HEK293 (cell line): Measurements from ENCODE around the gene CEP41.

Experiments used
- ATF2 ChIP-seq: fragments of 450-650 bp; formaldehyde crosslinking; IDR thresholded peaks from 2 replicates; pipeline ENCODE4 v1.5.1; 2016; ENCODE audit warnings: missing biosample characterization, missing genetic modification characterization, low read depth
- EGR2 ChIP-seq: fragments of 450-650 bp; formaldehyde crosslinking; IDR thresholded peaks from 2 replicates; pipeline ENCODE4 v1.5.1; 2016; ENCODE audit warnings: low read depth, missing biosample characterization, missing genetic modification characterization
- GLI2 ChIP-seq: fragments of 450-650 bp; formaldehyde crosslinking; IDR thresholded peaks from 2 replicates; pipeline ENCODE4; 2017; ENCODE audit warnings: missing biosample characterization, missing genetic modification characterization, low read depth, borderline replicate concordance
- HIC1 ChIP-seq: fragments of 450-650 bp; formaldehyde crosslinking; IDR thresholded peaks from 2 replicates; pipeline ENCODE4 v1.5.1; 2016; ENCODE audit warnings: missing biosample characterization, missing genetic modification characterization
- HOXC10 ChIP-seq: sonication (generic); formaldehyde crosslinking; IDR thresholded peaks from 2 replicates; pipeline ENCODE4 v1.8.1; 2023; ENCODE audit warnings: mild to moderate bottlenecking, missing genetic modification reagents
- MZF1 ChIP-seq: fragments of 450-650 bp; formaldehyde crosslinking; IDR thresholded peaks from 2 replicates; pipeline ENCODE4 v1.5.1; 2017; ENCODE audit warnings: missing biosample characterization, missing genetic modification characterization, borderline replicate concordance
- OVOL3 ChIP-seq: fragments of 450-650 bp; formaldehyde crosslinking; IDR thresholded peaks from 2 replicates; pipeline ENCODE4 v1.5.1; 2016; ENCODE audit warnings: missing biosample characterization, missing genetic modification characterization
- SETDB1 ChIP-seq: IDR thresholded peaks from one replicate; pipeline ENCODE4 v1.6.1; 2017; ENCODE audit warnings: mild to moderate bottlenecking, low read length, moderate library complexity, mixed read lengths; ENCODE audit not compliant: insufficient read length
- TSHZ1 ChIP-seq: fragments of 450-650 bp; formaldehyde crosslinking; IDR thresholded peaks from 2 replicates; pipeline ENCODE4 v1.5.1; 2016; ENCODE audit warnings: missing biosample characterization, missing genetic modification characterization, borderline replicate concordance
- ZBTB7A ChIP-seq: fragments of 450-650 bp; formaldehyde crosslinking; IDR thresholded peaks from 2 replicates; pipeline ENCODE4 v1.5.1; 2016; ENCODE audit warnings: low read depth, missing biosample characterization, missing genetic modification characterization
- ZFP69B ChIP-seq: fragments of 450-650 bp; formaldehyde crosslinking; IDR thresholded peaks from 2 replicates; pipeline ENCODE4 v1.5.1; 2016; ENCODE audit warnings: missing biosample characterization, missing genetic modification characterization
- ZNF114 ChIP-seq: fragments of 450-650 bp; formaldehyde crosslinking; IDR thresholded peaks from 2 replicates; pipeline ENCODE4 v1.5.0; 2017; ENCODE audit warnings: missing biosample characterization, missing genetic modification characterization
- ZNF148 ChIP-seq: fragments of 450-650 bp; formaldehyde crosslinking; IDR thresholded peaks from 2 replicates; pipeline ENCODE4 v1.5.0; 2017; ENCODE audit warnings: missing biosample characterization, missing genetic modification characterization, borderline replicate concordance
- ZNF16 ChIP-seq: fragments of 450-650 bp; formaldehyde crosslinking; IDR thresholded peaks from 2 replicates; pipeline ENCODE4 v1.5.1; 2016; ENCODE audit warnings: low read depth, missing biosample characterization, missing genetic modification characterization
- ZNF19 ChIP-seq: fragments of 450-650 bp; formaldehyde crosslinking; IDR thresholded peaks from 2 replicates; pipeline ENCODE4; 2016; ENCODE audit warnings: missing biosample characterization, missing genetic modification characterization, low read depth
- ZNF302 ChIP-seq: fragments of 450-650 bp; formaldehyde crosslinking; IDR thresholded peaks from 2 replicates; pipeline ENCODE4 v1.5.1; 2016; ENCODE audit warnings: missing biosample characterization, missing genetic modification characterization, low read depth
- ZNF549 ChIP-seq: fragments of 450-650 bp; IDR thresholded peaks from 2 replicates; pipeline ENCODE4 v1.5.1; 2018; ENCODE audit warnings: missing biosample characterization, missing genetic modification characterization, mild to moderate bottlenecking, inconsistent platforms, moderate library complexity
- ZNF610 ChIP-seq: fragments of 450-650 bp; formaldehyde crosslinking; IDR thresholded peaks from 2 replicates; pipeline ENCODE4 v1.5.1; 2016; ENCODE audit warnings: missing biosample characterization, missing genetic modification characterization, borderline replicate concordance
- ZNF629 ChIP-seq: fragments of 450-650 bp; formaldehyde crosslinking; IDR thresholded peaks from 2 replicates; pipeline ENCODE4 v1.5.1; 2017; ENCODE audit warnings: missing biosample characterization, missing genetic modification characterization
- ZNF664 ChIP-seq: fragments of 450-650 bp; formaldehyde crosslinking; IDR thresholded peaks from 2 replicates; pipeline ENCODE4 v1.5.1; 2016; ENCODE audit warnings: missing biosample characterization, missing genetic modification characterization
- ZSCAN30 ChIP-seq: fragments of 450-650 bp; IDR thresholded peaks from 2 replicates; pipeline ENCODE4 v1.5.1; 2018; ENCODE audit warnings: missing biosample characterization, mild to moderate bottlenecking, missing genetic modification characterization, moderate library complexity
- TF ChIP-seq, protein P1 (sequence below): fragments of 450-650 bp; formaldehyde crosslinking; IDR thresholded peaks from 2 replicates; pipeline ENCODE4 v1.5.1; 2017; ENCODE audit warnings: missing biosample characterization, missing genetic modification characterization

The CEP41 gene

DNA sequence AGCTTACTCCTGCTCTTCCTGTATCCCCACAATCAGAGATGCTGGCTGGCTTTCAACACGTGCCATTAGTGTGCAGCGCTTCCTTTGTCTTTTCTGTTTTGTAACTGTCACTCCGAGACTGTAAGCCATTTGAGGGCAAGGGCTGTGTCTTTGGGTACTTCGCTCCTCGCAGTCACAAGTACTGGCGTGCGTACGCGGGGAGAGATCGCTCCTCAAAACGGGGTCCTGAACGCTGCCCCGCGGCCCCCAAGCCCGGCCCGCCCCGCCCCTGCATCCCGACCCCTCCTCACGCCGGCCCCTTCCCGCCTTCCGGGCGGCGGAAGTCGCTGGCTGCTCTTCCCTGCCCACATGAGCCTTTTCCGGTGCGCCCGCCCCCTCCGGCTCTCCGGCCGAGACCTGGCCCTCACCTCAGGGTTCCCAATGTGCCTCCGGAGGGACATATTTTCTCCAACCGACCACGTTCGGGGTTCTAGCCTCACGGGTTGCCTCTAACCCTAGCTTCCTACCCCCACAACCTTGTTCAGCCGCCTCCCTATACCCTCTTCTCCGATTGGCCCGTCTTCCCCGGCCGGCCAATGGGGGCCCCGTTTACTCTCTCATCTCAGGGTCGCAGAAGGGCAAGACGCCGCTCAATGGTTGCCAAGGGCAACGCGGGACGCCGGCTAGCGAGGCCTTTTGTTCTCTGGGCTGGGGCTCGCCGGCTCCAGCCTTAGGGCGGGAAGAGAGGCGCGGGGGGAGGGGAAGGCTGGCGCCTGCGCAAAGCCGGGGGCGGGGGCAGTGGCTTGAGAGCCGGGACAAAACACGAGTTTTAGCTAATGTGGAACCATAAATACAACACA, at the start of gene CEP41 (continued):
- TF ChIP-seq ZFP69B (no peak), ZNF114 (tag by site-specific recombination) (no peak), OVOL3 (tag by site-specific recombination) (no peak), TSHZ1 (tag by site-specific recombination) (no peak), HOXC10 (no peak), SETDB1 (no peak), ZNF19 (tag by site-specific recombination) (no peak), EGR2 (tag by site-specific recombination) (peak; percentile 40; the same call in 1 of the 2 replicates), ZNF610 (no peak), ZNF16 (tag by site-specific recombination) (no peak), ATF2 (tag by site-specific recombination) (no peak), MZF1 (tag by site-specific recombination) (no peak), GLI2 (tag by site-specific recombination) (no peak), HIC1 (tag by site-specific recombination) (no peak), ZNF302 (tag by site-specific recombination) (no peak), ZSCAN30 (tag by site-specific recombination) (no peak), ZBTB7A (no peak), ZNF629 (tag by site-specific recombination) (peak; percentile 41; the same call in 1 of the 2 replicates), ZNF664 (no peak), ZNF148 (tag by site-specific recombination) (no peak), ZNF549 (tag by site-specific recombination) (no peak)
- TF ChIP-seq, protein P1, sequence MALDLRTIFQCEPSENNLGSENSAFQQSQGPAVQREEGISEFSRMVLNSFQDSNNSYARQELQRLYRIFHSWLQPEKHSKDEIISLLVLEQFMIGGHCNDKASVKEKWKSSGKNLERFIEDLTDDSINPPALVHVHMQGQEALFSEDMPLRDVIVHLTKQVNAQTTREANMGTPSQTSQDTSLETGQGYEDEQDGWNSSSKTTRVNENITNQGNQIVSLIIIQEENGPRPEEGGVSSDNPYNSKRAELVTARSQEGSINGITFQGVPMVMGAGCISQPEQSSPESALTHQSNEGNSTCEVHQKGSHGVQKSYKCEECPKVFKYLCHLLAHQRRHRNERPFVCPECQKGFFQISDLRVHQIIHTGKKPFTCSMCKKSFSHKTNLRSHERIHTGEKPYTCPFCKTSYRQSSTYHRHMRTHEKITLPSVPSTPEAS (tag by site-specific recombination): no peak
